ENCODE results near the gene TMEM250. TPM values are rescaled to one million over a fixed set of nuclear protein-coding genes. Genes with fewer than 3 reads are reported as not detected.

Gene TMEM250, protein sequence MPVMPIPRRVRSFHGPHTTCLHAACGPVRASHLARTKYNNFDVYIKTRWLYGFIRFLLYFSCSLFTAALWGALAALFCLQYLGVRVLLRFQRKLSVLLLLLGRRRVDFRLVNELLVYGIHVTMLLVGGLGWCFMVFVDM
- 10 to 100 TPM; 42.5 to 44.5 TPM for total RNA-seq

DNA sequence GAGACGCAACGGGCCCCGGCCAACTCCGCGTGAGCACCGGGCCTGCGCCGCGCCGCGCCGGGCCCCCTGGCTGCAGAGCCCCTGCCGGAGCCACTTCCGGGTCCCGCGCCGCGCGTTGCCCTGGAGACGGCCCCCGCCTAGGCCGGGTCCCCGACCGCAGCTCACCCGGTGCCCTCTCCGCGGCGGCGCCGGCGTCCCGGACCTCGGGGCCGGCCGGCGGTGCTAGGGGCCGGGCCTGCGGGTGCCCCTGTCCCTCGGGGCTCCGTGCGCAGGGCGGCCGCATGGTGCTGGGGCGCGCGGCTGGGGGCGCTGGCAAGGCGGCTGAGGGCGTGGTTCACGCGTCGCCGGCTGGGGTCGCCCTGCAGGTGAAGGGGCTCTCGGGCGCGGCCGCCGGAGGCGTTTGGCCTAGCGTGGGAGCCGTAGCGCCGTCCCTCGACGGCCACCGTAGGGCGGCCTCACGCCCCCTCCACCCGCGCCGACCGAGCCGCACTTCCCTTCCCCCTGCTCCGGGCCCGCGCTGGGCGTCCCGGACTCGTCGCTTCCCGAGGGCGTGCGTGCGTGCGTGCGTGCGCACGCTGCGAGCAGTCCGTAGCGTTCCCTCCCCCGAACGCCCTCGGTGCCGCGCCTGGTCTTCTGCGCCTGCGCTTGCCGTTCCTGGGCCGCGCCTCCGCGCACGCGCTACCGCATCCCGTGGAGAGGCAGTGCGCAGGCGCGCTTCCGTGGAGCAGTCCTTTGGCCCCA, at the start of gene TMEM250:
Gene TMEM250 (minus strand): TSS at position 556 of the 741 bp plus-strand sequence. CDS start 1,975 bp downstream, outside the sequence.
- CTCF ChIA-PET = interaction anchor here (0.7 to 1.8 kb wide), 7 partner anchors 9 to 158 kb away, joined by 3 to 10 read pairs (median 4); partner anchors contain the start of gene UBAC1
- no peaks in the 10 kb centered on the region for H3K9me3 Mint-ChIP-seq (ENCODE audit: low read depth)
- peak within 1 kb of the TSS; percentile 79 for H3K4me3 Mint-ChIP-seq
- peak within 1 kb of the TSS; percentile 80 for H3K27ac Mint-ChIP-seq
- H3K4me1 Mint-ChIP-seq = peaks cover 33% of the 10 kb centered on the region
- ATAC-seq (peak; percentile 91), DNase-seq (peak; percentile 98)
- H3K36me3 Mint-ChIP-seq = peaks cover under 1% of the 10 kb centered on the region
- no peaks in the 10 kb centered on the region for H3K27me3 Mint-ChIP-seq

DNA sequence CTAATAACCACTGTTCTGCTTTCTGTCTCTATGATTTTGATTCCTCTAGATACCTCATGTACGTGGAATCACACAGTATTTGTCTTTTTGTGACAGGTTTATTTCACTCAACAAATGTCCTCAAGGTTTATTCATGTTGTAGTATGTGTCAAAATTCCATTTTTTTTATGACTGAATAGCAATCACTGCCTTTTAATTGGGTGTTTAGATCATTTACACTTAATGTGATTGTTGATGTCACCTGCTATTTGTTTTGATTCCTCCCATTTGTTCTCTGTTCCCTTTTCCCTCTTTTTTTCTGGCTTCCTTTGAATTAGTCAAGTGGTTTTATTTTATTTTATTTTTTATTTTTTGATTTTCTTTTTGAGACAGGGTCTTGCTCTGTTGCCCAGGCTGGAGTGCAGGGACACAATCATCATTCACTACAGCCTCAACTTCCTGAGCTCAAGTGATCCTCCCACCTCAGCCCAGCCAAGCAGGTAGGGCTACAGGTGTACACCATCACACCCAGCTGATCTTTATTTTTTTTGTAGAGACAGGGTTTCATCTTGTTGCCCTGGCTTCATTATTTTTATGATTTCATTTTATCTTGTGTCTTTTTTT, 44.7 kb upstream of the TMEM250 start:
- H3K4me3 Mint-ChIP-seq = no peak overlapping the region
- no peak for DNase-seq
- H3K36me3 Mint-ChIP-seq = no peaks in the 10 kb centered on the region
- no peak overlapping the region for H3K27ac Mint-ChIP-seq
- peaks cover 5% of the 10 kb centered on the region for H3K27me3 Mint-ChIP-seq
- no peaks in the 10 kb centered on the region for H3K9me3 Mint-ChIP-seq (ENCODE audit: low read depth)
- ATAC-seq = no peak
- CTCF ChIA-PET = no interaction called here
- no peaks in the 10 kb centered on the region for H3K4me1 Mint-ChIP-seq

DNA sequence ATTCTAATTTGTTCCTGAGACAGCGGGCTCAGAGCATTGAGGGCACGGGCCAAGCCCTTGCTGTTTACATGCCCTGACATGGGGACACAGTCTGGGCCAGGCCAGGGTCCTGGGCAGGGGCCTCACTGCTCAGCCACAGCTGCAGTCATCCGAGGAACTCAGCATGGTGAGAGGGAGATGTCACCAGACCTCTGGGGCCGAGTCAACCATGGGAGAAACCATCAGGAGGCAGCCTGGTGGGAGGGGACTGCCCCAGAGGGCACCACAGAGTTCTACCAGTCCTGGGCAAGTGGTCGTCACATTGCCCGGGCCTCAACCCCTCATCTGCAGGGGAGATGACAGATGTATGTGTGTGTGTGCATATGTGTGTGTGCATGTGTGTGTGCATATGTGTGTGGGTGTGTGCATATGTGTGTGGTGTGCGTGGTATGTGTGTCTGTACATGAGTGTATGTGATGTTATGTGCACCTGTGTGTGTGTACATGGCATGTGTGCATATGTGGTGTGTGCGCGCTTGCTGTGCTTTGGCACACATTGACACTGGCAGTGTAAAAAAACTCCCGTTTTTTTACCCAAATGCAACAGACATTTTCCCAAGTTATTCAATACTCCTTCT, 42.4 kb upstream of the TMEM250 start:
- H3K4me1 Mint-ChIP-seq = no peaks in the 10 kb centered on the region
- no peaks in the 10 kb centered on the region for H3K36me3 Mint-ChIP-seq
- H3K9me3 Mint-ChIP-seq (ENCODE audit: low read depth) = no peaks in the 10 kb centered on the region
- H3K27ac Mint-ChIP-seq = no peak overlapping the region
- DNase-seq (no peak), ATAC-seq (no peak)
- H3K4me3 Mint-ChIP-seq = no peak overlapping the region
- CTCF ChIA-PET = no interaction called here
- peaks cover 2% of the 10 kb centered on the region for H3K27me3 Mint-ChIP-seq

DNA sequence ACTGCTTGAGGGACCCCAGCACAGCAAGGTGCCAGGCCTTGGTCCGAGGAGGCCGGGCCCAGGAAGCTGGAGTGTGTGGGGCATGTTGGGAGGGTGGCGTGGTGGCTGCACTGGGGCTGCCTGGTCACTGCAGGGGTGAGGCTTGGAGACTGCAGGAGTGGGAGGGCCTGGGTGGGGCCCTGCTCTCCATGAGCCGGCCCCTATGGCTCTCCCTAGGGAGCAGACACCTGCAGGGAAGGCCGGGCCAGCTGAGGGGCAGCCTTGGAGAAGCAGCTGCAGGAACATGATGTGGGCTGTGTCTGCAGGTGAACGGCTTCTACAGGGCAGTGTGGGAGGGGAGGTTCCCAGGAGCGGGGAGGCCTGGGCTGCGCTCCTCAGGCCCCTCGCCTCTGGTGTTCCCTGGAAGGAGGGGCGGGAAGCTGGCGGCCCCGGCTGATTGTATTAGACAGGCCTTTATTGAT, 41.7 kb upstream of the TMEM250 start:
- ATAC-seq = no peak

DNA sequence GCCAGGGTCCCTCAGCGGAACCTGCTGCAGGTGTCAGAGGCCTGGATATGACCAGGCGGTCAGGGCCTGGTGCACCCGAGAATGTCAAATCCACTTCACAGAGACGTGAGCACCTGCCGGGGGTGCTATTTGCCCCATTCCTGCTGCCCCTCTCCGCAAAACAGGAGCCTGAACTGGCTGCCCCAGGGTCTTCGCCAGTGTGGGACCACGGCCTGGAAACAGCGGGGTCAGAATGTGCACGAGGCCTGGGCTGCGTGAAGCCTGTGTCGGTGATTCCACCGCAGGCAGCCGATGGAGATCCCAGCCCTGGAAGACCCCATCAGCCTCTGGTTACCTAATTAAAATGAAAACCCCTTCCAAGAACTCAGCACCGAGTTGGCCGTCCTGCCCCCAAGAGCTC, 41.2 kb upstream of the TMEM250 start:
- H3K9me3 Mint-ChIP-seq (ENCODE audit: low read depth) = no peaks in the 10 kb centered on the region
- H3K36me3 Mint-ChIP-seq = no peaks in the 10 kb centered on the region
- H3K27me3 Mint-ChIP-seq = peaks cover 2% of the 10 kb centered on the region
- DNase-seq (no peak), ATAC-seq (no peak)
- CTCF ChIA-PET = no interaction called here
- H3K27ac Mint-ChIP-seq = no peak overlapping the region
- no peak overlapping the region for H3K4me3 Mint-ChIP-seq
- no peaks in the 10 kb centered on the region for H3K4me1 Mint-ChIP-seq

More for the DNA sequence above, 41.7 kb upstream of the TMEM250 start:
- Mint-ChIP-seq H3K9me3 (ENCODE audit: low read depth) (no peaks in the 10 kb centered on the region), H3K27me3 (peaks cover 2% of the 10 kb centered on the region), H3K4me1 (no peaks in the 10 kb centered on the region), H3K36me3 (no peaks in the 10 kb centered on the region), H3K4me3 (no peak overlapping the region), H3K27ac (no peak overlapping the region)
- CTCF ChIA-PET = no interaction called here
- no peak for DNase-seq

DNA sequence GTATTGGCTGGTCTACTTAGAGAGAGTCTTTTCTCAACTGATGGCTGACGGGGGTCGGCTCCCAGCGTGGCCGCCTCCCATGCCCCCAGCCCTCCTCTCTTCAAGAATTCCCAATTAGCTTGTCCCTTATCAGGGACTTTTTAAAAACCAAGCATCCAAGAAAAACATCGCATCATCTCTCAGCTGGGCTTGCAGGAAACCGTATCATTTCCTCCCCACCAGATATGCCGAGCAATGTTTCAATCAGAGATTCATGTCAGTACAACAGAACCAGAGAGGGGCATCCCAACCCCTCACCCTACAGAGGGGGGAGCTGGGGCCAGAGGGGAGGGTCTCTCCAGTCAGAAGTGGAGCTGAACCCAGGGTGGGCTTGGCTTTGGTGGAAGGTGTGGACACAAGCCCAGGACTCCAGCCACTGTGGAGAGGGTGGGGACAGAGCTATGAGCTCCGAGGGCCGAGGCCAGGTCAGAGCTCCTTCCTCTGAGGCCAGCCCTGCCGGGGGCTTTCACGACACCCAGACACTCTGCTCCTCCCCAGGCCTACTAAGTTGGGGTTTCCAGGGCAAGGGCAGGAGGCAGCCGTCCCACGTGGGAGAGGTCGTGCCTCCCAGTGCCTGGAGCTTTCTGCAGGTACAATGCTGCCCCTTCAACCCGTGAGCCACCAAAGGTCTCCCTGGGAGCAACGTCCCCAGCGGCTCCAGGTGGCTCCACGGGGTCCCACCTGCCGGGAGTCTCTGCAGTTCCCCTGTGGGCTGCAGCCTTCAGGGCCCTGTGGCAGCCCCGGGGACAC, 39.0 kb upstream of the TMEM250 start:
- H3K4me3 Mint-ChIP-seq = no peak overlapping the region
- H3K27me3 Mint-ChIP-seq = no peaks in the 10 kb centered on the region
- H3K9me3 Mint-ChIP-seq (ENCODE audit: low read depth) = no peaks in the 10 kb centered on the region
- CTCF ChIA-PET = no interaction called here
- DNase-seq (no peak), ATAC-seq (no peak)
- H3K36me3 Mint-ChIP-seq = no peaks in the 10 kb centered on the region
- no peak overlapping the region for H3K27ac Mint-ChIP-seq
- H3K4me1 Mint-ChIP-seq = no peaks in the 10 kb centered on the region

DNA sequence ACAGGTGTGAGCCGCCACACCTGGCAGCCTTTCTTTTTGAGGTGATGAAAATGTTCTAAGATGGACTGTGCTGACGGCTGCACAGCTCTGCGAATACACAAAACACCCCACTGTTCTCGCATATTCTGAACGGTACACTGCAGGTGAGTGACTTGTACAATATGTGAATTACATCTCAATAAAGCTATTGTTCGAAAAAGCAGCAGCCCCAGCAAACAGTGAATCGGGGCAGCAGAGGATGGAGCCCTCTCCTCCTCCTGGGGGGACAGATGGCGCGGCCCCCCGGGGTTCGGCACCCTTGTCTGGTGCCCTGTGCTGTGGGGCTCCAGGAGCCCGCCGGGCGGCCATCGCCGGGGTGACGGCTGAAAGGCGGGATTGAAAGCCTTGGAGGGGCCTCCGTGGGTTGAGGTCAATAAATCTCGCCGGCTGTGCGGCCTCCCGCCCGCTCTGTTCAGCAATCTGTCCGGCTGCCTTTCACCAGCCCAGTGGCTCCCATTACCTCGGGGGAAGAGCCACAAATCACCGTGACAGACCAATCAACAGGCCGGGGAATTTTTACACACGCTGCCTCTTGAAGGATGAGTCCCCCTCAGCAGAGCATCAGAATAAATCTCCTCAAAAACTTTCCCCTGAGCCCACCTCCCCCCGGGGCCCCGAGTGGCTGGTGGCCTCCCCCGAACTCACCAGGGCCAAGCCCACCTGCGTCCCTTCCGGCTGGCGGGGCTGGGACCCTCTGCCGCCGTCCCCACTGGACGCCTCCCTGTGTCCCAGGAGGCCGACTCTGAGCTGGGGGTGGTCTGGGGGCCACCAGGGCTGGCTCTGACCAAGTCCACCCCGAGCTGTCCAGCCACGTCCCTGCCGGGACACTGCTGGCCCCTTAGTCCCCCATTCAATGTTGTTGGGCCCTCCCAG, 37.8 kb upstream of the TMEM250 start:
- Mint-ChIP-seq H3K36me3 (no peaks in the 10 kb centered on the region), H3K27ac (no peak overlapping the region), H3K9me3 (ENCODE audit: low read depth) (no peaks in the 10 kb centered on the region), H3K27me3 (no peaks in the 10 kb centered on the region), H3K4me3 (no peak overlapping the region), H3K4me1 (no peaks in the 10 kb centered on the region)
- CTCF ChIA-PET = no interaction called here
- ATAC-seq (no peak), DNase-seq (no peak)

DNA sequence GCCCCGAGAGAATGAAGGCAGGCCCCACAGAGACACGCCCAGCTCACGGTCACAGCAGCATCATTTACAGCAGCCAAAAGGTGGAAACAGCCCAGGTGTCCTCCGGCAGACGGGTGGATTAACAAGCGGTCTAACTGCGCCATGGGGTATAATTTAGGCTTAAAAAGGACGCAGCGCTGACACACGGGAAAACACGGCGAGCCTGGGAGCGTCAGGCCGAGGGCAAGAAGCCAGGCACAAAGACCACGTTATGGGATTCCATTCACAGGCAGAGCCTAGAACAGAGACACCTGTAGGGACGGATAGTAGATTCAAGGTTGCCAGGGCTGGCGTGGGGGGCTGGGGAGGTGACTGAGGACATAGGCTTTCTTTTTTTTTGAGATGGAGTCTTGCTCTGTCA, 36.9 kb upstream of the TMEM250 start:
- CTCF ChIA-PET = no interaction called here
- no peak for DNase-seq
- Mint-ChIP-seq H3K4me3 (no peak overlapping the region), H3K9me3 (ENCODE audit: low read depth) (no peaks in the 10 kb centered on the region), H3K4me1 (no peaks in the 10 kb centered on the region), H3K27ac (no peak overlapping the region), H3K27me3 (no peaks in the 10 kb centered on the region), H3K36me3 (no peaks in the 10 kb centered on the region)
- ATAC-seq = no peak

DNA sequence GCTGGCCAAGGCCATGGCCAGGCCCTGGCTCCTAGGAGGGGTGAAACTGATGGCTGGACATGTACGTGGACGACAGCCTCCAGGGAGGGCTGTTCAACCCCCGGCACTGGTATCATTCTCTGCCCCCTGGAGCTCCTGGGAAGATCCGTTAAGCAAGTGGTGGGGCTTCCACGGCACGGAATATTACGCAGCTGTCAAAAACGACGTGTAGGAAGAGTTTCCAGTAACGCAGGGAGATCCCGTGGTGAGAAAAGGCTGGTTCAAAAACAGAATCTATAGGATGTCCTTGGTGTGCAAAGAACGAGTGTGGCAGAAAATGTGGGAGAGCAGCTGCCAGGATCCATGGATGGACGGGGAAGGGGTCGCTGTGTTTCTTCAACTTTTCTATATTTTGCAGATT, 36.3 kb upstream of the TMEM250 start:
- ATAC-seq (no peak), DNase-seq (no peak)
- H3K36me3 Mint-ChIP-seq = no peaks in the 10 kb centered on the region
- CTCF ChIA-PET = no interaction called here
- H3K9me3 Mint-ChIP-seq (ENCODE audit: low read depth) = no peaks in the 10 kb centered on the region
- H3K4me1 Mint-ChIP-seq = no peaks in the 10 kb centered on the region
- no peak overlapping the region for H3K4me3 Mint-ChIP-seq
- no peak overlapping the region for H3K27ac Mint-ChIP-seq
- no peaks in the 10 kb centered on the region for H3K27me3 Mint-ChIP-seq

DNA sequence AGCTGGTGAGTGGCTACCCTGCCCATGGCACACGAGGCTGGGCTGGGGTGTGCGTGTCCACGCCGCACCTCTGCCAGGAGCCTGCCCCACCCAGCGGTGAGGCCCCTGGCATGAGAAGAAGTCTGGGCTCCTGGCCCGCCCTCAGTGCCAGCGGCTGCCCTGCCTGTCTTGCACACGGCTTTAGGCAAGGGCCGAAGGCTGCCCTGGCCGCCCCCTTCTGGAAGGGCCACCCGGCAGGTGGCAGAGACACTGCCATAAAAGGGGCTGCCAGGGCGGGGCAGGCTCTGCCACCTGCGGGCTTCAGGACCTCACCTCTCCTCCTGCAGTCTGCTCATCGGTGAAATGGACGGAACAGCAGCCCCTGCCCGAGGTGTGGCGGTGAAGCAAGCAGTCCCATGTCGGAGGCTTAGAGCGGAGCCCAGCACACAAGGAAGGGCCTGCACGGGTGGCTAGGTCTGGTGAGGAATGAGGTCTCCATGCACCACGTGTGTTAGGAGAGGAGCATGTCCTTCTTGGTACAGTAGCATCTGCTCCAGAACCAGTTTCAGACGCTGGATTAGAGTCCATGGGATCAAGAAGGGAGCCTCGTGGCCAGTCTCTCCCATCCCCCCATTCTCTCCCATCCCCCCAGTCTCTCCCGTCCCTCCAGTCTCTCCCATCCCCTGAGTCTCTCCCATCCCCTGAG, 34.8 kb upstream of the TMEM250 start:
- Mint-ChIP-seq H3K36me3 (no peaks in the 10 kb centered on the region), H3K27ac (no peak overlapping the region), H3K4me3 (no peak overlapping the region), H3K4me1 (no peaks in the 10 kb centered on the region), H3K27me3 (no peaks in the 10 kb centered on the region), H3K9me3 (ENCODE audit: low read depth) (no peaks in the 10 kb centered on the region)
- no peak for DNase-seq
- CTCF ChIA-PET = no interaction called here
- ATAC-seq = no peak

DNA sequence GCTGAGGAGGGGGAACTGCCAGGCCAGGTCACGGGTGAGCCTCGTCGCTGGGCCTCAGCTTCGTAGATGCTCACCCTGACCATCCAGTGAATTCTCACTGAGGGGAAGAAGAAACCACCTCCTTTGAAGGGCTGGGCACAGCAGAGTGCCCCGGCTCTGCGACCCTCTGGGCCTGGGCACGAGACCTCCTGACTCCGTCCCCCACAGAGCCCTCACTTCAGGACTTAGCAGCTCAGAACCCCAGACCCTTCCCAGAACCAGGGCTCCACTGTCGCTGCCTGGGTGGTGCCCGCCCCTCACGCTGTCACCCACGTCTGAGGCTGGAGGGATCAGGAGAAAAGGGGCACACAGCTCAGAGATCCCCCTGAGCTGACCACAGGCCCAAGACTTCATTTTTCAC, 34.3 kb upstream of the TMEM250 start:
- CTCF ChIA-PET = no interaction called here

DNA sequence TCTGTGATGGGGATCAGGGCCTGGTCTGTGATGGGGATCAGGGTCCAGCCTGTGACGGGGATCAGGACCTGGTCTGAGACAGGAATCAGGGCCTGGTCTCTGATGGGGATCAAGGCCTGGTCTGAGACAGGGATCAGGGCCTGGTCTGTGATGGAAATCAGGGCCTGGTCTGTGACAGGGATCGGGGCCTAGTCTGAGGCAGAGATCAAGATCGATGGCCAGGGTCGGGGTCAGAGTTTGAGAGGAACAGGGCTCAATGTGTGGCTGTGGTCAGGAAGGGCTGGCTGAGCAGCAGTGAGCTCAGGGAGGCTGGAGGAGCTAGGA, 33.8 kb upstream of the TMEM250 start:
- CTCF ChIA-PET = no interaction called here
- no peaks in the 10 kb centered on the region for H3K36me3 Mint-ChIP-seq
- H3K4me1 Mint-ChIP-seq = no peaks in the 10 kb centered on the region
- H3K4me3 Mint-ChIP-seq = no peak overlapping the region
- H3K27me3 Mint-ChIP-seq = no peaks in the 10 kb centered on the region
- ATAC-seq (no peak), DNase-seq (no peak)
- H3K9me3 Mint-ChIP-seq (ENCODE audit: low read depth) = no peaks in the 10 kb centered on the region
- H3K27ac Mint-ChIP-seq = no peak overlapping the region

More for the DNA sequence above, 34.3 kb upstream of the TMEM250 start:
- no peak overlapping the region for H3K27ac Mint-ChIP-seq
- H3K4me3 Mint-ChIP-seq = no peak overlapping the region
- no peaks in the 10 kb centered on the region for H3K36me3 Mint-ChIP-seq
- H3K9me3 Mint-ChIP-seq (ENCODE audit: low read depth) = no peaks in the 10 kb centered on the region
- no peak for ATAC-seq
- H3K4me1 Mint-ChIP-seq = no peaks in the 10 kb centered on the region
- no peaks in the 10 kb centered on the region for H3K27me3 Mint-ChIP-seq
- no peak for DNase-seq
